IgD-negative memory B cell (primary cell): ENCODE results near the gene MACC1. TPM values are rescaled to one million over a fixed set of nuclear protein-coding genes. Genes with fewer than 3 reads are reported as not detected.

Source experiments
- H3K27ac Mint-ChIP-seq, 3 donors: one replicate each; pipeline ENCODE4 v1.8.0; 2020 to 2022; ENCODE audit warnings: mild to moderate bottlenecking in 3 of 3, mixed read lengths in 3 of 3, moderate library complexity in 1 of 3
- H3K27me3 Mint-ChIP-seq: one replicate; pipeline ENCODE4 v1.8.0; 2021; ENCODE audit warnings: mixed read lengths
- H3K36me3 Mint-ChIP-seq: one replicate; pipeline ENCODE4 v1.8.0; 2020; ENCODE audit warnings: mild to moderate bottlenecking, mixed read lengths
- H3K4me1 Mint-ChIP-seq, 3 donors: one replicate each; pipeline ENCODE4 v1.8.0; 2020 to 2022; ENCODE audit warnings: mixed read lengths in 3 of 3, mild to moderate bottlenecking in 1 of 3
- H3K4me3 Mint-ChIP-seq, 4 donors: one replicate each; pipeline ENCODE4 v1.8.0; 2020 to 2022; ENCODE audit warnings: mild to moderate bottlenecking in 4 of 4, mixed read lengths in 4 of 4, moderate library complexity in 3 of 4
- H3K9me3 Mint-ChIP-seq, 3 donors: one replicate each; pipeline ENCODE4 v1.8.0; 2020 to 2021; ENCODE audit warnings: mixed read lengths in 3 of 3, mild to moderate bottlenecking in 1 of 3
- polyA plus RNA-seq: library from polyadenylated mRNA; unstranded; fragments of 300-500 nt; fragmentation: Illumina TruSeq; gene quantifications from one replicate; pipeline ENCODE4 v1.2.3, GENCODE V29; 2021

Gene MACC1
- polyA plus RNA-seq, 1 donor from 2014 or later, result 1.2 TPM

DNA sequence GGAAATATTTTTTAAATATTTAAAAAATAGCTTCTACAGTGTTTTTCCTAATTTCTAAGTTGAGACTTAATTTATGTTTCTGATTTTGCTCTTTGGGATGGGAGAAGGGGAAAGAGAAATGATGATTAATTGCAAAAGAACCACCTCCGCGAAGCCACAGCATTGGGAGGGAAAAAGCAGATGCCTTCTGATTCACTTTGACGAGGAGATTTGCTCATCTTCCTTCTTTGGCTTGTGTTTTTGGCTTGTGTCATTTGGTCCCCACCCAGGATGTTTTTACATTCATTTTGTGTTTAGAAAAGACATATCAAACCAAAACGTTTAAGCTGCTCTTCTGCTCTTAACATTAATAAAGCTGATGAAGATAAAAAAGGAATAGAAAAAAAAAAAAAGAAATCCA lies 121.7 kb downstream of the MACC1 start:
- Mint-ChIP-seq H3K36me3 (no peaks in the 10 kb centered on the region), H3K27me3 (no peaks in the 10 kb centered on the region), H3K27ac (no peak overlapping the region), H3K9me3 (peaks cover 1 to 13% (median 4%) of the 10 kb centered on the region in 3 donors), H3K4me3 (no peak overlapping the region), H3K4me1 (peaks cover 4 to 6% (median 4%) of the 10 kb centered on the region in 3 donors)

DNA sequence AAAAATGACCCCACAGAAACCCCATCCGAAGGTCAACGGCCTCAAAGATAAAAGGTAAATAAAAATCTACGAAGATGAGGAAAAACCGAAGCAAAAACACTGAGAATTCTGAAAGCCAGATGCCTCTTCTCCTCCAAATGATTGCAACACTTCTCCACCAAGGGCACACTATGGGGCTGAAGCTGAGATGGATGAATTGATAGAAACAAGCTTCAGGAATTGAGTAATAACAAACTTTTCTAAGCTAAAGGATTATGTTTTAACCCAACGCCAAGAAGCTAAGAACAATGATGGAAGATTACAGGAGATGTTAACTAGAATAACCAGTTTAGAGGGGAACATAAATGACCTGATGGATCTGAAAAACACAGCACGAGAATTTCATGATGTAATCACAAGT lies 127.8 kb downstream of the MACC1 start:
- peaks cover 3% of the 10 kb centered on the region for H3K36me3 Mint-ChIP-seq
- H3K9me3 Mint-ChIP-seq, result peaks cover 1 to 5% (median 2%) of the 10 kb centered on the region in 3 donors

DNA sequence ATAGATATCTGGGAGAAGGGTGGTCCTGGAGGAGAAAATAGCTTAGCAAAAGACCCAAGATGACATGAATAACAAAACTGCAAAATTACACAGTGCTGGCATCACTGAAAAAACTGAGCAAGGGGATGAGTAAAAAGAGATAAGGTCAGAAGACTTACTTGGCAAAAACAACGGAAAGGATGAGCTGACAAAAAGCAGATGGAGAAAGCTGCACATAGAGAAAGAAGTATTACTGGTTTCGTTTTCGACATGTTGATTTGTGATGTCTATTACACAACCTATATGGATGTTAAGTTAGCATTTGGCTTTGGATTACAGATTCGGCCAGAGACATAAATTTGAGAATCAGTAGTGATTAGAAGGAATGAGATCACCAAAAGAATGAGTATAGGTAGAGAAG lies 132.1 kb downstream of the MACC1 start:
- H3K27me3 Mint-ChIP-seq, result no peaks in the 10 kb centered on the region
- H3K36me3 Mint-ChIP-seq, result peaks cover 5% of the 10 kb centered on the region
- H3K27ac Mint-ChIP-seq, result no peak overlapping the region
- H3K4me3 Mint-ChIP-seq, result no peak overlapping the region
- H3K9me3 Mint-ChIP-seq, result peaks cover 0 to 2% (median 0%) of the 10 kb centered on the region in 3 donors
- H3K4me1 Mint-ChIP-seq, result no peaks in the 10 kb centered on the region

More for the DNA sequence above, 127.8 kb downstream of the MACC1 start:
- no peak overlapping the region for H3K27ac Mint-ChIP-seq
- no peaks in the 10 kb centered on the region for H3K27me3 Mint-ChIP-seq
- H3K4me3 Mint-ChIP-seq, result no peak overlapping the region
- H3K4me1 Mint-ChIP-seq, result peaks cover 2 to 4% (median 4%) of the 10 kb centered on the region in 3 donors

Other genes starting within 250 kb of the MACC1 start
- not detected for gene ITGB8, start 113.5 kb upstream of the MACC1 start, polyA plus RNA-seq